ENCODE results near the gene PHC2. TPM values are rescaled to one million over a fixed set of nuclear protein-coding genes. Genes with fewer than 3 reads are reported as not detected.

The PHC2 gene
- total RNA-seq, 1 experiment from 2014 or later, result 176 TPM

GRCh38 chr1:33400153-33400911, 30.6 kb downstream of the PHC2 start:
- no peak for ATAC-seq
- ChIA-PET POLR2A (no interaction called here), RAD21 (ENCODE audit: low non-redundant PET in 1 of 2, low total read pairs in 2 of 2, uncharacterized antibody in 2 of 2, unreplicated experiment in 2 of 2) (no interaction called here), CTCF (no interaction called here)
- Histone ChIP-seq H3K27me3 (ENCODE audit: insufficient read depth, low read length) (no peaks in the 10 kb centered on the region), H3K79me2 (ENCODE audit: insufficient read depth, low read length) (peaks cover 93% of the 10 kb centered on the region), H3K4me3 (replicated peaks in 1 of 2; ENCODE audit: low read depth in 1 of 2, low read length in 2 of 2) (no peak overlapping the region), H4K20me1 (ENCODE audit: insufficient read depth) (peaks cover 22% of the 10 kb centered on the region; the same call in 1 of the 2 replicates), H2AFZ (ENCODE audit: low read depth, low read length, poor library complexity, severe bottlenecking) (no peak overlapping the region), H3K9me3 (ENCODE audit: control insufficient read depth in 1 of 2, insufficient read depth in 1 of 2, low read depth in 1 of 2, low read length in 2 of 2) (no peaks in the 10 kb centered on the region), H3K4me1 (ENCODE audit: control insufficient read depth in 1 of 2, insufficient read depth in 2 of 2, low read length in 2 of 2) (no peaks in the 10 kb centered on the region), H3K4me2 (ENCODE audit: low read length) (no peak overlapping the region), H3K9me2 (ENCODE audit: insufficient read depth) (no peaks in the 10 kb centered on the region), H3K27ac (ENCODE audit: low read depth, low read length) (no peak overlapping the region), H3K36me3 (ENCODE audit: control insufficient read depth in 1 of 2, insufficient read depth in 2 of 2, low read length in 2 of 2) (peaks cover 19 to 21% of the 10 kb centered on the region in 2 experiments; a peak in 3 of 4 replicates), H3K9ac (ENCODE audit: low read length) (no peak overlapping the region)
- intact Hi-C loops (cut with micrococcal nuclease), result no loop called here
- TF ChIP-seq ZBTB33 (IDR thresholded peaks at IDR 0.05; ENCODE audit: extremely low read depth, insufficient replicate concordance, low read length), result no peak
- TF ChIP-seq CBX3 (IDR thresholded peaks at IDR 0.05; ENCODE audit: low read depth), result no peak
- no peak for TF ChIP-seq ZFX (IDR thresholded peaks at IDR 0.05)
- no peak for TF ChIP-seq CTCF (IDR thresholded peaks at IDR 0.05 in 2 of 3, conservative IDR thresholded peaks at IDR 0.05 in 1 of 3; ENCODE audit: borderline replicate concordance in 1 of 3, insufficient read depth in 1 of 3, low read depth in 2 of 3, low read length in 2 of 3)
- no peak for TF ChIP-seq EZH2phosphoT487 (IDR thresholded peaks at IDR 0.05; ENCODE audit: borderline replicate concordance)
- no peak for TF ChIP-seq POLR2AphosphoS5 (IDR thresholded peaks at IDR 0.05; ENCODE audit: low read depth, low read length)
- no peak for TF ChIP-seq SP1 (IDR thresholded peaks at IDR 0.05; ENCODE audit: low read depth)
- TF ChIP-seq FOSL1 (IDR thresholded peaks at IDR 0.05; ENCODE audit: low read depth), result no peak
- TF ChIP-seq JUND (IDR thresholded peaks at IDR 0.05), result no peak
- BruUV-seq (replicated peaks), result no TSS peak
- DNase-seq (ENCODE audit: low read depth, low spot score), result no peak

Measured in HCT116 (cell line).